ENCODE measurements around the gene RPA3. TPM values are rescaled to one million over a fixed set of nuclear protein-coding genes. Genes with fewer than 3 reads are reported as not detected.
A peak's percentile ranks its signal among the peaks of the same experiment; 100 is the strongest.

RPA3 gene
- polyA plus RNA-seq, 12 donors, result 16.1 to 33.1 (median 28.0) TPM; not detected in 1

- DNase-seq, result no peak
These were observed 63.3 kb downstream of the RPA3 start for GRCh38 chr7:7654964-7655715.

GRCh38 chr7:7653593-7654187 is 64.7 kb downstream of the RPA3 start:
- DNase-seq, result no peak

GRCh38 chr7:7652798-7653540 is 65.4 kb downstream of the RPA3 start:
- DNase-seq, result no peak

- DNase-seq, result no peak
These were observed 66.9 kb downstream of the RPA3 start for GRCh38 chr7:7651479-7651878.

GRCh38 chr7:7650682-7651206 is 67.7 kb downstream of the RPA3 start:
- no peak for DNase-seq

- no peak for DNase-seq
These were observed 70.8 kb downstream of the RPA3 start for GRCh38 chr7:7647495-7648036.

- no peak for DNase-seq
These were observed 76.3 kb downstream of the RPA3 start for GRCh38 chr7:7642081-7642480.

- no peak for DNase-seq
These were observed 77.2 kb downstream of the RPA3 start for GRCh38 chr7:7641129-7641663.

GRCh38 chr7:7640221-7641128 is 77.9 kb downstream of the RPA3 start, which contains the start of gene UMAD1:
Gene UMAD1 (plus strand): TSS chr7:7640752. CDS start chr7:7673372, 32,620 bp downstream.
- peak; percentile 99 for DNase-seq

- no peak for DNase-seq
These were observed 78.6 kb downstream of the RPA3 start for GRCh38 chr7:7639847-7640220.

- DNase-seq, result no peak
These were observed 79.0 kb downstream of the RPA3 start for GRCh38 chr7:7639421-7639820.

GRCh38 chr7:7630626-7631329 is 87.6 kb downstream of the RPA3 start:
- DNase-seq, result no peak

- no peak for DNase-seq
These were observed 89.9 kb downstream of the RPA3 start for GRCh38 chr7:7628476-7628875.

GRCh38 chr7:7620644-7621210 is 97.7 kb downstream of the RPA3 start:
- DNase-seq, result no peak

- DNase-seq, result no peak
These were observed 98.2 kb downstream of the RPA3 start for GRCh38 chr7:7620236-7620635.

GRCh38 chr7:7618410-7618809 is 100.0 kb downstream of the RPA3 start:
- DNase-seq, result no peak

- no peak for DNase-seq
These were observed 100.9 kb downstream of the RPA3 start for GRCh38 chr7:7617550-7617949.

- no peak for DNase-seq
These were observed 104.2 kb downstream of the RPA3 start for GRCh38 chr7:7614018-7614741.

- DNase-seq, result no peak
These were observed 105.2 kb downstream of the RPA3 start for GRCh38 chr7:7613210-7613609.

All from muscle of arm (tissue), 12 donors.